HG03139 (cell line): ENCODE results near the gene ANKLE2.

Experiments
- ATAC-seq: cut with Tn5 transposase; IDR thresholded peaks from one replicate; pipeline ENCODE4 v1.9.1; 2021; ENCODE audit not compliant: unreplicated experiment

ANKLE2 gene

GRCh38 chr12:132747395-132747794 lies 14.2 kb downstream of the ANKLE2 start:
- no peak for ATAC-seq

GRCh38 chr12:132746613-132747012 lies 15.0 kb downstream of the ANKLE2 start:
- ATAC-seq = no peak

- no peak for ATAC-seq
Observed at GRCh38 chr12:132743831-132744230, 17.8 kb downstream of the ANKLE2 start.

GRCh38 chr12:132741620-132742019 lies 20.0 kb downstream of the ANKLE2 start:
- no peak for ATAC-seq

- no peak for ATAC-seq
Observed at GRCh38 chr12:132740652-132741051, 21.0 kb downstream of the ANKLE2 start.

- ATAC-seq = no peak
Observed at GRCh38 chr12:132740313-132740646, 21.4 kb downstream of the ANKLE2 start.

GRCh38 chr12:132739600-132740312 lies 21.9 kb downstream of the ANKLE2 start:
- no peak for ATAC-seq

- ATAC-seq = no peak
Observed at GRCh38 chr12:132736913-132737312, 24.7 kb downstream of the ANKLE2 start.

- no peak for ATAC-seq
Observed at GRCh38 chr12:132736378-132736777, 25.3 kb downstream of the ANKLE2 start.

- no peak for ATAC-seq
Observed at GRCh38 chr12:132735496-132735895, 26.1 kb downstream of the ANKLE2 start.

- no peak for ATAC-seq
Observed at GRCh38 chr12:132734206-132734605, 27.4 kb downstream of the ANKLE2 start.

- ATAC-seq = no peak
Observed at GRCh38 chr12:132731574-132731973, 30.1 kb downstream of the ANKLE2 start.

GRCh38 chr12:132730353-132730752 lies 31.3 kb downstream of the ANKLE2 start:
- no peak for ATAC-seq

- ATAC-seq = no peak
Observed at GRCh38 chr12:132729541-132730320, 31.9 kb downstream of the ANKLE2 start.

- no peak for ATAC-seq
Observed at GRCh38 chr12:132728502-132728901, 33.1 kb downstream of the ANKLE2 start.

GRCh38 chr12:132727091-132727794 lies 34.4 kb downstream of the ANKLE2 start:
- no peak for ATAC-seq

- ATAC-seq = no peak
Observed at GRCh38 chr12:132726386-132726785, 35.2 kb downstream of the ANKLE2 start.

- ATAC-seq = no peak
Observed at GRCh38 chr12:132724506-132725241, 37.0 kb downstream of the ANKLE2 start.

- no peak for ATAC-seq
Observed at GRCh38 chr12:132723764-132724140, 37.9 kb downstream of the ANKLE2 start.

- ATAC-seq = no peak
Observed at GRCh38 chr12:132723015-132723763, 38.4 kb downstream of the ANKLE2 start.
